Measurements from ENCODE around the gene PTDSS2.

Gene PTDSS2

DNA sequence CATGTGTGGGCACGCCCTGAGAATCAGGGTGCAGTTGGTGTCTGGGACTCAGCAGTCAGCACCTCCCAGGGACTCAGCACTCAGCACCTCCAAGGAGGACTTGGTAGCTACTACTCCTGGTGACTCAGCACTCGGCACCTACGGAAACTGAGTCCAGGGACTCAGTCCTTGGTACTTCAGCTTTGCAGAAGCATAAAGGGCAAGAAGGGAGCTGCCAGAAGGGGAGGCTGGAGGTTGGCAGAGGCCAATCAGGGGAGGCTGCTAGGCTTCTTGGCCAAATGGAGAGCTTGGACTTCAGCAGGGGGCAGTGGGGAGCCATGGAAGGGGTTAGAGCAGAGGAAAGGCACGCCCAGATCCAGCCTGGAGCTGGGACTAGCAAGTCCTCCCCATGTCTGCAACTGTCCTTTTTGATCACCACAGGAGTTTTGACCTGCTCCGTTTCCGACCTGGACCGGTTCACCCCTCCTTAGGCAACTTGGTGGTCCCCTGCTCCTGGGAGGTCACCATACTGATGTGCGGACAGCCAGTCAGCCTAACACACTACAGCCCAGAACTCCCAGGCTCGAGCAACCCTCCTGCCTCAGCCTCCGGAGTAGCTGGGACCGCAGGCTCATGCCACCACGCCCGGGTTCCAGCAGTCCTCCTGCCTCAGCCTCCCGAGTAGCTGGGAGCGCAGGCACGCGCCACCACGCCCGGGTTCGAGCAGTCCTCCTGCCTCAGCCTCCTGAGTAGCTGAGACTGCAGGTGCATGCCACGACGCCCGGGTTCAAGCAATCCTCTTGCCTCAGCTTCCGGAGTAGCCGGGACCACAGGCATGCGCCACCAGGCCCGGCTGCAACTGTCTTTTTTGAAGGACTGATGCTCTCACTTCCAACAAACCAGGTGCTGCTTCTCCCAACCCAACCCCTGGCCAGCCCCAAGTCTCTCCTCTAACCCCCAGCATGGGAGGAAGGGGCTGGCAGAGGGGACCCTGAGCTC is 9.7 kb upstream of the PTDSS2 start:
- peak in 1 of 2 experiments; percentile 18 for DNase-seq (ENCODE audit: low read depth in 1 of 2, low spot score in 1 of 2)
- no peak for TF ChIP-seq JUND (IDR thresholded peaks at IDR 0.05; ENCODE audit: low read depth)
- in situ Hi-C loops (cut with HindIII; ENCODE audit: low pct_unique_long_range_greater_than_20kb, low sequenced_read_pairs) = no loop called here

DNA sequence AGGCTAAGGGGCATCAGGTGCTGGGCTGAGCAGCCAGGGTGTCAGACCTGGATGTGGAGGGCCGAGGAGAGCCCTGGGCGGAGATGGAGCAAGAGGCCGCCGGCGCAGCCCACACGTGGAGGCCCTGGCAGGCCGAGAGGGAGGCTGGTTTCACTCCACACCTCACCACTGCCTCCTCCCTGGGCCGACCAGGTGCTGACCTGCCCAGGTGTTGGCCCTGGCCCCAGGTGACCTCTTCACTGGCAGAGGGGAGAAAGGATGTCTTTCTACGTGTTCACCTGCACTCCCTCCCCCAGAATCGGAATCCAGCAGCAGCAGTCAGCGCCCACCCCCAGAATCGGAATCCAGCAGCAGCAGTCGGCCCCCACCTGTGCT is 9.0 kb upstream of the PTDSS2 start:
- in situ Hi-C loops (cut with HindIII; ENCODE audit: low pct_unique_long_range_greater_than_20kb, low sequenced_read_pairs) = no loop called here
- no peak for TF ChIP-seq JUND (IDR thresholded peaks at IDR 0.05; ENCODE audit: low read depth)
- DNase-seq (ENCODE audit: low read depth in 1 of 2, low spot score in 1 of 2) = no peak

GRCh38 chr11:441418-442274 is 8.4 kb upstream of the PTDSS2 start, which contains the start of gene ANO9:
Gene ANO9, minus strand, starts transcription at chr11:442011. Its CDS starts 85 bp downstream, at chr11:441926.
- no peak for TF ChIP-seq JUND (IDR thresholded peaks at IDR 0.05; ENCODE audit: low read depth)
- in situ Hi-C loops (cut with HindIII; ENCODE audit: low pct_unique_long_range_greater_than_20kb, low sequenced_read_pairs) = no loop called here
- DNase-seq (ENCODE audit: low read depth in 1 of 2, low spot score in 1 of 2) = peak; percentile 46 to 61

DNA sequence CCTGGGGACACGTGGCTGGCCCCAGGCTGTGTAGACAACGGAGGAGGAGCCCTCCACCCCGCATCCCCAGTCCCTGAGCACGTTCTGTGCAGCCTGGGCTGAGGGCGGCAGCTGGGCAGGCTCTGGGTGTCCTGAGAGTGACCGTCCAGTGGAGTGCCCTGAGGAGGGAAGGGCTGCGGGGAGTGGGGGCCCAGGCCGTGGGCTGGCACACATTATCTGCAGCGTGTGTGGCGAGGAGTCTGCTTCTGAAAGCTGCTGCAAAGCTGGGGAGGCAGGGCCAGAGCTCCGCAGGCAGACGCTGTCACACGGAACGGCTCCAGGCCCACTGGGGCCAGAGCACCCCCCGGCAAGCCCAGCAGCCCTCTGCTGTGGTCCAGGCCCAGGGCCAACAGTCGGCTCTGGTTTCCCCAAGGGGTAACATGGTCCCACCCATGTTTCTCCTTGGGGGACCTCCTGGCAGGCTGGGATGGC is 7.4 kb upstream of the PTDSS2 start:
- DNase-seq (ENCODE audit: low read depth in 1 of 2, low spot score in 1 of 2) = no peak
- no peak for TF ChIP-seq JUND (IDR thresholded peaks at IDR 0.05; ENCODE audit: low read depth)
- in situ Hi-C loops (cut with HindIII; ENCODE audit: low pct_unique_long_range_greater_than_20kb, low sequenced_read_pairs) = no loop called here

- in situ Hi-C loops (cut with HindIII; ENCODE audit: low pct_unique_long_range_greater_than_20kb, low sequenced_read_pairs) = no loop called here
- TF ChIP-seq JUND (IDR thresholded peaks at IDR 0.05; ENCODE audit: low read depth) = no peak
- no peak for DNase-seq (ENCODE audit: low read depth in 1 of 2, low spot score in 1 of 2)
Measured at GRCh38 chr11:443542-444199, 6.4 kb upstream of the PTDSS2 start.

DNA sequence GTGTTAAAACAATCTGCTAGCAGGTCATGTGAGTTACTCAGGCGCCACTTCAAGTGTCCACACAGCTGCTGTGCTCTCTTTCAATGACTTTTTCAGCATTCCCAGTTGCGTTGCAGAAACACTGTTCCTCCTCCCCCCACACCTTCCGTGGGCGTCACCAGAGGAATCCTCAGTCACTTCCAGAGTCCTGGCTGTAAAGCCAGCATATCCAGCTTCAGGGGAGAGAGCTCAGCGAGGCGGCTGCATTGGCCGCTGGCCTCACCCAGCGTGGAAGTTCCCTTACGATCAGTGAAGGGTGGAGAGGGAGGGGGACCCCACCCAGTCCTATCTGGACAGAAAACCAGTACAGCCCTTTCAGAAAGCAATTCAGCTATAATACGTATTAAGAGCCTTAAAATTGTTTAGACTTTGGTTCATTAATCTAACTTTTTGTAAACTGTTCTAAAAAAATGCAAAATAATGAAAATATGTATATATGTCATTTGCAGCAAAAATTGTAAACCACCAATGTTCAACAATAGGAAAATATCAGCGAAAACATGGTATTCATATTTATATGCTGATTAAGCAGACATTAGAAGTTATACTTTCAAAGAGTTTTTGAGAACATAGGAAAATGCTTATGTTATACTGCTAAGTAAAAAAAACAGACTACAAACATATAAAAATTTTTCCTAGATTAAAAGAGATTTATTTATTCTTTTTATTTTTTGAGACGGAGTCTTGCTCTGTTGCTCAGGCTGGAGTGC is 5.5 kb upstream of the PTDSS2 start:
- peak; percentile 66 to 72 for DNase-seq (ENCODE audit: low read depth in 1 of 2, low spot score in 1 of 2)
- no peak for TF ChIP-seq JUND (IDR thresholded peaks at IDR 0.05; ENCODE audit: low read depth)
- in situ Hi-C loops (cut with HindIII; ENCODE audit: low pct_unique_long_range_greater_than_20kb, low sequenced_read_pairs) = no loop called here

GRCh38 chr11:445765-446588 is 4.1 kb upstream of the PTDSS2 start:
- in situ Hi-C loops (cut with HindIII; ENCODE audit: low pct_unique_long_range_greater_than_20kb, low sequenced_read_pairs) = no loop called here
- TF ChIP-seq JUND (IDR thresholded peaks at IDR 0.05; ENCODE audit: low read depth) = no peak
- DNase-seq (ENCODE audit: low read depth in 1 of 2, low spot score in 1 of 2) = no peak

DNA sequence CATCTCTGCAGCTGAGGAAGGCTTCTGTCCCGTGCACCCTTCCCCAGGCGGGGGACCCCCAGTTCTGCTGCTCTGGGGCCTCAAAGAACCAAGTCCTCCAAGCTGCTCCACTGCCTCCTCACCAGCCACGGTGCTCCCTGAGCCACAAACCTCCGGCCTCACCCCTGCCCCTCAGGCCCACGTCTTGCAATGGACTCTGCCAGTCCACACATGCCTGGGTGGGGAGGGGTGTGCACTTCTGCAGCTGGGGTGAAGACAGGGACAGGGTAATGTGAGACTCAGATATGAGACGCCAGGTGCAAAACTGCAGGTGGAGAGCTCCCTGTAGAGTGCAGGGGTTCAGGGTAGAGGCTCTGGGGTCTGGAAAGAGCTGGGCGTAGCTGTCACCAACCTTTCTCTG is 3.2 kb upstream of the PTDSS2 start:
- DNase-seq (ENCODE audit: low read depth in 1 of 2, low spot score in 1 of 2) = no peak
- in situ Hi-C loops (cut with HindIII; ENCODE audit: low pct_unique_long_range_greater_than_20kb, low sequenced_read_pairs) = no loop called here
- TF ChIP-seq JUND (IDR thresholded peaks at IDR 0.05; ENCODE audit: low read depth) = no peak

GRCh38 chr11:447923-448731 is 2.0 kb upstream of the PTDSS2 start:
- peak; percentile 72 to 89 for DNase-seq (ENCODE audit: low read depth in 1 of 2, low spot score in 1 of 2)
- TF ChIP-seq JUND (IDR thresholded peaks at IDR 0.05; ENCODE audit: low read depth) = no peak
- in situ Hi-C loops (cut with HindIII; ENCODE audit: low pct_unique_long_range_greater_than_20kb, low sequenced_read_pairs) = no loop called here

- DNase-seq (ENCODE audit: low read depth in 1 of 2, low spot score in 1 of 2) = peak; percentile 54 to 69
- in situ Hi-C loops (cut with HindIII; ENCODE audit: low pct_unique_long_range_greater_than_20kb, low sequenced_read_pairs) = no loop called here
- no peak for TF ChIP-seq JUND (IDR thresholded peaks at IDR 0.05; ENCODE audit: low read depth)
Measured at GRCh38 chr11:450809-451451, 851 bp downstream of the PTDSS2 start.

Data from T47D (cell line).